Smooth muscle cell (in vitro differentiated cells): Measurements from ENCODE around the gene GNB1L. TPM values are rescaled to one million over a fixed set of nuclear protein-coding genes. Genes with fewer than 3 reads are reported as not detected.

ENCODE experiments used
- DNase-seq: peaks from one replicate; lab custom pipeline; 2025; ENCODE audit not compliant: unreplicated experiment; lab: John Stamatoyannopoulos, UW
- H2AFZ ChIP-seq: fragments of 200-600 bp; sonication (generic); 2 replicates; pipeline ENCODE4 v1.6.0; 2016; ENCODE audit warnings: antibody characterized with exemption, low read depth, mild to moderate bottlenecking
- H3F3A ChIP-seq: fragments of 200-600 bp; sonication (generic); 2 replicates; pipeline ENCODE4 v1.6.0; 2017; ENCODE audit warnings: antibody characterized with exemption, low read depth
- H3K27ac ChIP-seq: fragments of 200-600 bp; sonication (generic); 2 replicates; pipeline ENCODE4 v1.5.1; 2016; ENCODE audit warnings: low read depth, mild to moderate bottlenecking
- H3K27me3 ChIP-seq: fragments of 200-600 bp; sonication (generic); 2 replicates; pipeline ENCODE4 v1.6.1; 2016; ENCODE audit warnings: low read depth, mild to moderate bottlenecking
- H3K36me3 ChIP-seq: fragments of 200-600 bp; sonication (generic); 2 replicates; pipeline ENCODE4 v1.5.1; 2016; ENCODE audit warnings: low read depth
- H3K4me1 ChIP-seq: fragments of 200-600 bp; sonication (generic); 2 replicates; pipeline ENCODE4 v1.5.1; 2016; ENCODE audit warnings: low read depth
- H3K4me2 ChIP-seq: fragments of 200-600 bp; sonication (generic); 2 replicates; pipeline ENCODE4 v1.6.0; 2016; ENCODE audit warnings: mild to moderate bottlenecking
- H3K4me3 ChIP-seq: fragments of 200-600 bp; sonication (generic); 2 replicates; pipeline ENCODE4 v1.5.1; 2016; ENCODE audit warnings: mild to moderate bottlenecking
- H3K79me2 ChIP-seq: fragments of 200-600 bp; sonication (generic); 2 replicates; pipeline ENCODE4 v1.6.0; 2016; ENCODE audit warnings: low read depth, mild to moderate bottlenecking
- H3K9ac ChIP-seq: fragments of 200-600 bp; sonication (generic); 2 replicates; pipeline ENCODE4 v1.6.0; 2016; ENCODE audit warnings: low read depth
- H3K9me3 ChIP-seq: fragments of 200-600 bp; sonication (generic); replicated peaks from 2 replicates; pipeline ENCODE4 v1.5.1; 2016; ENCODE audit warnings: low read depth
- H4K20me1 ChIP-seq: fragments of 200-600 bp; sonication (generic); 2 replicates; pipeline ENCODE4 v1.6.0; 2016; ENCODE audit warnings: low read depth
- CTCF ChIP-seq: fragments of 200-600 bp; sonication (generic); IDR thresholded peaks from 2 replicates; pipeline ENCODE4 v1.5.1; 2017; ENCODE audit warnings: borderline replicate concordance, mild to moderate bottlenecking, antibody characterized with exemption; ENCODE audit not compliant: insufficient read depth, poor library complexity, severe bottlenecking
- WGBS: methylation state at CpG from one replicate; pipeline ENCODE4 v1.1.7; 2016; ENCODE audit warnings: low lambda C conversion rate; 5-methylcytosine and 5-hydroxymethylcytosine counted together
- polyA plus RNA-seq: library from polyadenylated mRNA; unstranded; fragments of >200 nt; fragmentation: Nextera tagmentation; extraction: Ambion mirVana; gene quantifications from 2 replicates; pipeline ENCODE4 v1.2.1, GENCODE V29; 2016
- total RNA-seq: library from RNA; depleted of rRNA; stranded (reverse); fragments of >200 nt; gene quantifications from 2 replicates; pipeline ENCODE4 v1.2.3, GENCODE V29; 2014

The GNB1L gene
- total and polyA plus RNA-seq, 2 experiments from 2014 or later: 4.1 to 7.4 TPM

DNA sequence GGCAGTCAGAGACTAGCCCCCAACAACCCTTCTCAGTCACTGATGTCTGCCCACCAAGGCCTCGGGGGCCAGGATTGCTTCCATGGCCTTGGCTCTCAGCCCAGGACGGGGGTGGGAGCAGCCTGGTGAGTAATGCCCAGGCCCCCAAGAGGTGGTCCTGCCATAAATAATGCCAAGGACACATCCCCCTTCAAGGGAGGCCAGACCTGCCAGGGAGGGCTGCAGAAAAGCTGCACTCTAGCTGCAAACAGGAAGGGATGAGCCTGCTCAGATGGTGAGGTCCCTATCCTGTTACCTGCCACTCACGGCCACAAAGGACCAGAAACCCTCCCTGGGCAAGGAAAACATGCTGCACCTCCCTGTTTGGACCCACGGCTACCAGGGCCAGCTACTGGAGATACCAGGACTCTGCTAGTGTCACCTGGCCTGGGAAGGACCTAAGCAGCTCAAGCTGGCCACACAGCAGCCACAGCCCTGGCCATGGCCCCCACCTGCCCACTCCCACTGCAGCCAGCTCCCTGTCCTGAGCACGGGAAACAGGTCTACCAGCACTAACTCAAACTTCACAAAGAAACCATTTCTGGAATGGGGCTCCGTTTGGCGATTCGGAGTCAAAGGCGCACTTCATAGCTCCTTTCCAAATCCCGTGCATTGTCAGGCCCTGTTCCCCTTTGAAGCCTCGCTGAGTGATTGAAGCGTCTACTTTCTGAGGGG, 12.1 kb downstream of the GNB1L start:
- Histone ChIP-seq H3K9ac (no peak overlapping the region), H3K4me1 (no peaks in the 10 kb centered on the region), H3K79me2 (no peaks in the 10 kb centered on the region), H3K36me3 (no peaks in the 10 kb centered on the region), H3K27ac (no peak overlapping the region), H3K4me3 (no peak overlapping the region), H3F3A (no peaks in the 10 kb centered on the region), H4K20me1 (peaks cover 30% of the 10 kb centered on the region), H3K4me2 (no peak overlapping the region), H2AFZ (no peak overlapping the region), H3K9me3 (no peaks in the 10 kb centered on the region), H3K27me3 (no peaks in the 10 kb centered on the region)
- TF ChIP-seq CTCF: no peak
- WGBS: 88% methylated on average over 12 of the region's 12 CpGs
- DNase-seq: no peak

GRCh38 chr22:19841641-19842392, 12.9 kb downstream of the GNB1L start:
- 94% methylated on average over 8 of the region's 8 CpGs for WGBS
- H4K20me1 ChIP-seq: peaks cover 23% of the 10 kb centered on the region
- DNase-seq: no peak

GRCh38 chr22:19840955-19841640, 13.6 kb downstream of the GNB1L start:
- DNase-seq: no peak

More at GRCh38 chr22:19841641-19842392, 12.9 kb downstream of the GNB1L start:
- Histone ChIP-seq H2AFZ (no peak overlapping the region), H3K27me3 (no peaks in the 10 kb centered on the region), H3K9ac (no peak overlapping the region), H3K4me1 (no peaks in the 10 kb centered on the region), H3F3A (no peaks in the 10 kb centered on the region), H3K9me3 (no peaks in the 10 kb centered on the region), H3K79me2 (no peaks in the 10 kb centered on the region), H3K36me3 (no peaks in the 10 kb centered on the region), H3K27ac (no peak overlapping the region), H3K4me2 (no peak overlapping the region), H3K4me3 (no peak overlapping the region)
- TF ChIP-seq CTCF: no peak

More at GRCh38 chr22:19840955-19841640, 13.6 kb downstream of the GNB1L start:
- Histone ChIP-seq H3K4me2 (no peak overlapping the region), H3K4me1 (no peaks in the 10 kb centered on the region), H3K9me3 (no peaks in the 10 kb centered on the region), H3K36me3 (no peaks in the 10 kb centered on the region), H3K4me3 (no peak overlapping the region), H2AFZ (no peak overlapping the region), H3F3A (no peaks in the 10 kb centered on the region), H3K9ac (no peak overlapping the region), H3K27ac (no peak overlapping the region), H4K20me1 (peaks cover 16% of the 10 kb centered on the region), H3K79me2 (no peaks in the 10 kb centered on the region), H3K27me3 (no peaks in the 10 kb centered on the region)
- WGBS: 84% methylated on average over 6 of the region's 6 CpGs
- no peak for TF ChIP-seq CTCF
